B cell (primary cell): ENCODE measurements around the gene TEX35. TPM values are rescaled to one million over a fixed set of nuclear protein-coding genes. Genes with fewer than 3 reads are reported as not detected.
A peak's percentile ranks its signal among the peaks of the same experiment; 100 is the strongest.

ENCODE experiments used
- ATAC-seq: fragments of 200-7000 bp; cut with Tn5 transposase; one replicate; pipeline ENCODE4 v1.10.0; 2021; ENCODE audit warnings: low read depth, mild to moderate bottlenecking, moderate number of reproducible peaks, moderate library complexity
- CTCF ChIA-PET: fragments of 350-600 bp; sonication (Branson Sonifier 250); formaldehyde crosslinking; loops from one replicate; lab custom pipeline; 2021; ENCODE audit warnings: antibody characterized with exemption, inconsistent platforms; lab: Charles Lee
- POLR2A ChIA-PET: fragments of 350-600 bp; sonication (Branson Sonifier 250); formaldehyde crosslinking; loops from one replicate; lab custom pipeline; 2021; ENCODE audit warnings: antibody characterized with exemption; lab: Charles Lee
- DNase-seq: peaks from one replicate; pipeline ENCODE4 v3.0.0; 2013
- H2AFZ ChIP-seq: 2 replicates; pipeline ENCODE4 v1.6.1; 2012; ENCODE audit warnings: mild to moderate bottlenecking, low read depth, low read length; ENCODE audit not compliant: insufficient read depth, poor library complexity, severe bottlenecking
- H3K27ac ChIP-seq, 2 donors: 1 replicate in 1 of 2; 2 replicates in 1 of 2; pipeline ENCODE4 v1.5.1; 2012 to 2013; ENCODE audit warnings: low read length in 2 of 2, mild to moderate bottlenecking in 2 of 2, moderate library complexity in 1 of 2
- H3K27me3 ChIP-seq, 4 experiments: fragments of 200-600 bp in 1 of 4; sonication (generic) in 1 of 4; replicated peaks in 1 of 4; 1 replicate in 2 of 4; 2 replicates in 2 of 4; pipeline versions ENCODE4 v1.6.1 to v1.7.0; 2013 to 2016; ENCODE audit warnings: low read length in 3 of 4, mild to moderate bottlenecking in 2 of 4, mixed read lengths in 1 of 4, moderate library complexity in 1 of 4; ENCODE audit not compliant: insufficient read depth in 4 of 4, control insufficient read depth in 3 of 4; ENCODE audit errors: control extremely low read depth in 1 of 4
- H3K36me3 ChIP-seq, 2 experiments: replicated peaks in 1 of 2; 1 replicate in 1 of 2; 2 replicates in 1 of 2; pipeline versions ENCODE4 v1.6.1 to v1.7.1; 2013; ENCODE audit warnings: low read length in 1 of 2; ENCODE audit not compliant: insufficient read depth in 2 of 2, control insufficient read depth in 1 of 2; ENCODE audit errors: control extremely low read depth in 1 of 2, extremely low read depth in 1 of 2
- H3K4me1 ChIP-seq, 2 donors: fragments of 200-600 bp in 1 of 2; sonication (generic) in 1 of 2; 1 replicate in 1 of 2; 2 replicates in 1 of 2; pipeline versions ENCODE4 v1.5.1 to v1.6.1; 2013 to 2017; ENCODE audit warnings: low read length in 2 of 2; ENCODE audit not compliant: control insufficient read depth in 2 of 2, insufficient read depth in 2 of 2
- H3K4me2 ChIP-seq: replicated peaks from 2 replicates; pipeline ENCODE3; 2012; ENCODE audit warnings: mild to moderate bottlenecking, low read depth, low read length; ENCODE audit not compliant: poor library complexity, severe bottlenecking
- H3K4me3 ChIP-seq, 5 experiments: fragments of 200-600 bp in 1 of 5; sonication (generic) in 1 of 5; 1 replicate in 3 of 5; 2 replicates in 2 of 5; pipeline versions ENCODE4 v1.5.1 to v1.7.0; 2011 to 2016; ENCODE audit warnings: low read length in 4 of 5, mild to moderate bottlenecking in 4 of 5, low read depth in 2 of 5, control low read depth in 1 of 5, moderate library complexity in 1 of 5; ENCODE audit not compliant: insufficient read depth in 1 of 5; ENCODE audit errors: control extremely low read depth in 1 of 5, extremely low read depth in 1 of 5
- H3K79me2 ChIP-seq: fragments of 200-600 bp; sonication (generic); one replicate; pipeline ENCODE4 v1.6.0; 2016; ENCODE audit warnings: low read length; ENCODE audit not compliant: control insufficient read depth, insufficient read depth
- H3K9ac ChIP-seq: fragments of 200-600 bp; sonication (generic); 2 replicates; pipeline ENCODE4 v1.6.1; 2017; ENCODE audit warnings: mild to moderate bottlenecking, low read length, moderate library complexity
- H3K9me3 ChIP-seq, 3 donors: one replicate each; pipeline versions ENCODE4 v1.6.1 to v1.7.1; 2013; ENCODE audit warnings: low read length in 2 of 3; ENCODE audit not compliant: control insufficient read depth in 2 of 3, insufficient read depth in 1 of 3; ENCODE audit errors: control extremely low read depth in 1 of 3
- H4K20me1 ChIP-seq: 2 replicates; pipeline ENCODE4 v1.6.0; 2012; ENCODE audit warnings: mild to moderate bottlenecking, low read length; ENCODE audit not compliant: insufficient read depth, control insufficient read depth, poor library complexity, severe bottlenecking
- H3K27ac Mint-ChIP-seq: one replicate; pipeline ENCODE4 v1.8.0; 2021; ENCODE audit warnings: mixed read lengths
- H3K27me3 Mint-ChIP-seq: one replicate; pipeline ENCODE4 v1.8.0; 2021; ENCODE audit warnings: mixed read lengths
- H3K4me1 Mint-ChIP-seq: one replicate; pipeline ENCODE4 v1.8.0; 2021; ENCODE audit warnings: mixed read lengths
- H3K4me3 Mint-ChIP-seq: one replicate; pipeline ENCODE4 v1.8.0; 2021; ENCODE audit warnings: mixed read lengths
- H3K9me3 Mint-ChIP-seq: one replicate; pipeline ENCODE4 v1.8.0; 2022; ENCODE audit warnings: mixed read lengths; ENCODE audit not compliant: insufficient read depth
- EZH2 ChIP-seq: IDR thresholded peaks from 2 replicates; pipeline ENCODE4 v1.6.1; 2012; ENCODE audit warnings: borderline replicate concordance, low read depth, mild to moderate bottlenecking, moderate library complexity, low read length; ENCODE audit not compliant: insufficient read depth, poor library complexity, severe bottlenecking
- WGBS: methylation state at CpG from one replicate; pipeline ENCODE4 v1.1.5; 2013; ENCODE audit warnings: missing lambda C conversion rate; ENCODE audit not compliant: insufficient coverage; 5-methylcytosine and 5-hydroxymethylcytosine counted together
- intact Hi-C: fragments of 100-400 bp; cut with micrococcal nuclease; formaldehyde crosslinking; loops from one replicate; pipeline ENCODE4 v1.10.0; 2022
- polyA plus RNA-seq: library from polyadenylated mRNA; depleted of rRNA; stranded (reverse); fragments of >200 nt; gene quantifications from 2 replicates; pipeline ENCODE4 v1.2.3, GENCODE V29; 2012
- total RNA-seq, 2 donors: library from RNA; stranded (reverse); fragments of 120-200 nt in 1 of 2; gene quantifications; 1 replicate in 1 of 2; 2 replicates in 1 of 2; pipeline versions ENCODE4 v1.2.3 to v1.2.4, GENCODE V29; 2013 to 2022
- TF ChIP-seq, protein P1 (sequence below): fragments of 200-600 bp; IDR thresholded peaks from one replicate; pipeline ENCODE4 v1.8.0; 2022; ENCODE audit warnings: antibody characterized with exemption, mild to moderate bottlenecking

TEX35 gene
- total and polyA plus RNA-seq, 2 donors (not counting 1 experiment from before 2014, with no cell fraction given), result 0.09 TPM; not detected in 1

- intact Hi-C loops, result loop anchor here (5.0 kb wide), 2 partner anchors 326 to 356 kb away; no protein-coding TSS in a partner anchor
- DNase-seq (no peak), ATAC-seq (no peak)
- H3K4me1 ChIP-seq, result peaks cover 29 to 43% of the 10 kb centered on the region in 2 donors
- TF ChIP-seq, protein P1, sequence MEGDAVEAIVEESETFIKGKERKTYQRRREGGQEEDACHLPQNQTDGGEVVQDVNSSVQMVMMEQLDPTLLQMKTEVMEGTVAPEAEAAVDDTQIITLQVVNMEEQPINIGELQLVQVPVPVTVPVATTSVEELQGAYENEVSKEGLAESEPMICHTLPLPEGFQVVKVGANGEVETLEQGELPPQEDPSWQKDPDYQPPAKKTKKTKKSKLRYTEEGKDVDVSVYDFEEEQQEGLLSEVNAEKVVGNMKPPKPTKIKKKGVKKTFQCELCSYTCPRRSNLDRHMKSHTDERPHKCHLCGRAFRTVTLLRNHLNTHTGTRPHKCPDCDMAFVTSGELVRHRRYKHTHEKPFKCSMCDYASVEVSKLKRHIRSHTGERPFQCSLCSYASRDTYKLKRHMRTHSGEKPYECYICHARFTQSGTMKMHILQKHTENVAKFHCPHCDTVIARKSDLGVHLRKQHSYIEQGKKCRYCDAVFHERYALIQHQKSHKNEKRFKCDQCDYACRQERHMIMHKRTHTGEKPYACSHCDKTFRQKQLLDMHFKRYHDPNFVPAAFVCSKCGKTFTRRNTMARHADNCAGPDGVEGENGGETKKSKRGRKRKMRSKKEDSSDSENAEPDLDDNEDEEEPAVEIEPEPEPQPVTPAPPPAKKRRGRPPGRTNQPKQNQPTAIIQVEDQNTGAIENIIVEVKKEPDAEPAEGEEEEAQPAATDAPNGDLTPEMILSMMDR, result no peak
- no peak for TF ChIP-seq EZH2
- CTCF ChIA-PET, result interaction anchor here (0.9 to 18.9 kb wide), 15 partner anchors 9 to 461 kb away, joined by 3 to 594 read pairs (median 17); partner anchors contain the start of gene RALGPS2
- H3K9me3 Mint-ChIP-seq, result no peaks in the 10 kb centered on the region
- no peak overlapping the region for H3K27ac ChIP-seq
- 100% methylated on average over 1 of the region's 5 CpGs for WGBS
- peaks cover 40% of the 10 kb centered on the region for H3K4me1 Mint-ChIP-seq
- no peak overlapping the region for H3K9ac ChIP-seq
- H3K36me3 ChIP-seq, result peaks cover 4 to 18% of the 10 kb centered on the region in 2 experiments
- H3K4me3 Mint-ChIP-seq, result peak overlapping the region; percentile 99
- no peaks in the 10 kb centered on the region for H4K20me1 ChIP-seq
- no peaks in the 10 kb centered on the region for H3K27me3 Mint-ChIP-seq
- peaks cover 43% of the 10 kb centered on the region for H3K79me2 ChIP-seq
- H3K9me3 ChIP-seq, result no peaks in the 10 kb centered on the region
- H3K4me2 ChIP-seq, result peak overlapping the region; percentile 92
- POLR2A ChIA-PET, result interaction anchor here (2.3 kb wide), 1 partner anchor 185 kb away, joined by 33 read pairs; the partner anchor contains the start of gene RALGPS2
- peak overlapping the region; percentile 93 for H2AFZ ChIP-seq
- no peak overlapping the region for H3K4me3 ChIP-seq
- H3K27ac Mint-ChIP-seq, result peak overlapping the region; percentile 98
- H3K27me3 ChIP-seq, result no peaks in the 10 kb centered on the region
Observed at GRCh38 chr1:178541379-178541778, 28.5 kb downstream of the TEX35 start.

- peak overlapping the region; percentile 81 for H3K9ac ChIP-seq
- peak overlapping the region; percentile 92 for H3K4me2 ChIP-seq
- H2AFZ ChIP-seq, result peak overlapping the region; percentile 93
- peaks cover 32 to 46% of the 10 kb centered on the region in 2 donors for H3K4me1 ChIP-seq
- no peaks in the 10 kb centered on the region for H3K27me3 Mint-ChIP-seq
- peaks cover 44% of the 10 kb centered on the region for H3K4me1 Mint-ChIP-seq
- peak overlapping the region; percentile 98 for H3K27ac Mint-ChIP-seq
- H3K79me2 ChIP-seq, result peaks cover 49% of the 10 kb centered on the region
- no peaks in the 10 kb centered on the region for H4K20me1 ChIP-seq
- peak overlapping the region; percentile 99 for H3K4me3 Mint-ChIP-seq
- peak; percentile 31 for ATAC-seq
- no peaks in the 10 kb centered on the region for H3K27me3 ChIP-seq
- POLR2A ChIA-PET, result interaction anchor here (0.6 to 2.6 kb wide), 13 partner anchors 31 to 252 kb away, joined by 3 to 33 read pairs (median 7); partner anchors contain the start of gene RALGPS2
- peaks cover 4 to 22% of the 10 kb centered on the region in 2 experiments for H3K36me3 ChIP-seq
- H3K9me3 ChIP-seq, result no peaks in the 10 kb centered on the region
- no peak for DNase-seq
- TF ChIP-seq EZH2, result no peak
- TF ChIP-seq, protein P1, result no peak
- peak overlapping the region; percentile 84 to 90 (median 88) for H3K4me3 ChIP-seq
- WGBS, result 3% methylated on average over 31 of the region's 33 CpGs
- peak overlapping the region; percentile 55 to 61 for H3K27ac ChIP-seq
- no peaks in the 10 kb centered on the region for H3K9me3 Mint-ChIP-seq
- CTCF ChIA-PET, result interaction anchor here (0.6 to 18.9 kb wide), 46 partner anchors 9 to 828 kb away, joined by 3 to 594 read pairs (median 8); partner anchors contain the start of gene RALGPS2
- intact Hi-C loops, result loop anchor here (1.0 to 5.0 kb wide), 7 partner anchors 66 to 355 kb away; no protein-coding TSS in a partner anchor
Observed at GRCh38 chr1:178541829-178542553, 29.1 kb downstream of the TEX35 start.
